Fibroblast of upper back skin (primary cell): ENCODE results near the gene GAS7.

ENCODE experiments used
- DNase-seq: peaks from one replicate; pipeline ENCODE4 v3.0.0-alpha.2; 2013

GAS7 gene

GRCh38 chr17:10200016-10200415 is 1.6 kb upstream of the GAS7 start:
- DNase-seq = no peak

GRCh38 chr17:10197721-10198508 is 491 bp downstream of the GAS7 start:
- no peak for DNase-seq

GRCh38 chr17:10197362-10197720 is 1.1 kb downstream of the GAS7 start:
- no peak for DNase-seq

DNA sequence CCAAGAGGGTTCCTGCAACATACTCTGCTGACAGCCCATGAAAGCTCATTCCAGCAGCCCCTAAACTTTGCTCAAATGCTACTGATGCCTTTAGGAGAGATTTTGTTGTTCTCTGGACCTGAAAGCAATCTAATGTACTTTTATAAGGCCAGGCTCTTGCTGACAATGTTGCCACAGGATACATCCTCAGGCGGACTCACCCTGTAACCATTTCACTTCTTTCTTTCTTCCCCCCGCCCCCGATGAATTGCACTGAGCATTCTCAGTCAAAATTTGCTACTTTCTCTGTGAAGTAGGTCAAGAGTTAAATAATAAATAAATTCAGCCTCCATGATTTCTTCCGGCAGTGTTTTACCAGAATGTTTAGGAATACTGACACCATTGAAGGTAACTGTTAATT is 1.5 kb downstream of the GAS7 start:
- DNase-seq = no peak

GRCh38 chr17:10196384-10196895 is 2.0 kb downstream of the GAS7 start:
- no peak for DNase-seq

GRCh38 chr17:10195090-10195805 is 3.2 kb downstream of the GAS7 start:
- DNase-seq = no peak

GRCh38 chr17:10193632-10194031 is 4.8 kb downstream of the GAS7 start:
- DNase-seq = no peak

DNA sequence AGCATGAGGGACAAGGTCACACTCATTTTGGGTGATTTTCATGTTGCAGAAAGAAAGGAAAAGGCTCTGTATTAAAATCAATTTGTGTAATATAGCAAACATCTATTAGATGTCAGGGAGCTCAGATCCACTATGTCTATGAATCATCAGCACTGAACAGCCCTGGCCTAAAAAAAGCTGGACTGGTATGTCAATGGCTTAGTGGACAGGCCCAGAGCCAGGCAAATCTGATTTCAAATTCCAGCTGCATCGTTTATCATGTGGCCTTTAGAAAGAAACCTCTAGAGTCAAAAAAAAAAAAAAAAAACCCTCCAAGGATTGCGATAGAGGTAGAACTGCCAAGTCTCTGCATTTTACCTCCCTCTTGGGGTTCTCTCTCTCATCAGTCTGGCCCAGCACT is 5.4 kb downstream of the GAS7 start:
- DNase-seq = peak; percentile 96

DNA sequence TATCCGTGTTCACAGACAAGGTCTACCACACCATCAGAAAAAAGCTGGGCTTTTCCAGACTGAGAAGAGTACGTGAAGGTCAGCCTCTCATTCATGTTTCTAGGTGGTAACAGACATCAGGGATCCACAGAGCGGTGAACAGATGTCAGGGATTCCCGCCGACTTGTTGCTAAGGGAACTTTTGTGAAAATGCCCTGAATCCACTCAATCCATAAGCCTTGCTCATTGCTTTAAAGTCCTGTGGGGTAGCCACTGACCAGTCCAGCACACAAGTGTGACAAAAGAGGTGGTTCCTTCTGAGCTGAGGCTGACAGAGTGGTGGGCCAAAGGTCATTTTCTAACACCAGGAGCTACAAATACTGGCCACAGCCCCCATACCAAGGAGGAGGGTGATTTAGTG is 5.9 kb downstream of the GAS7 start:
- peak; percentile 25 for DNase-seq

DNA sequence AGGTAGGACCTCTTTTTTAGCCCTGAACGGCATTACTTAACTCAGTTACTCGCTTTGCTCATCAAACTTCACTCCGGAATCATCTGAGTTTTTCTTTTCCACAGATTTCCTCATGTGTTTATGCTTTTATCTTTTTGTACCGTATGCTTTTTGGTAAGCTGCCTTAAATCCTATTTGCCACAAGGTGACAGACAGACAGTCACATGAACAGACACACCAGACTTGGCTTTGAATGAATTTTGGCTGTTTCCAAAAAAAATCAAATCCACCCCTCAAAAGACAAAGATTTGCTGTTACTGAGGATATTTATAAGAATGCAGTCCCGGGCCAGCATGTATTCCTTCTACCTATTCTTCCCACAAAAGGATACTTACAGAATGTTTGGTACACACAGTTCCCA is 10.9 kb downstream of the GAS7 start:
- no peak for DNase-seq

DNA sequence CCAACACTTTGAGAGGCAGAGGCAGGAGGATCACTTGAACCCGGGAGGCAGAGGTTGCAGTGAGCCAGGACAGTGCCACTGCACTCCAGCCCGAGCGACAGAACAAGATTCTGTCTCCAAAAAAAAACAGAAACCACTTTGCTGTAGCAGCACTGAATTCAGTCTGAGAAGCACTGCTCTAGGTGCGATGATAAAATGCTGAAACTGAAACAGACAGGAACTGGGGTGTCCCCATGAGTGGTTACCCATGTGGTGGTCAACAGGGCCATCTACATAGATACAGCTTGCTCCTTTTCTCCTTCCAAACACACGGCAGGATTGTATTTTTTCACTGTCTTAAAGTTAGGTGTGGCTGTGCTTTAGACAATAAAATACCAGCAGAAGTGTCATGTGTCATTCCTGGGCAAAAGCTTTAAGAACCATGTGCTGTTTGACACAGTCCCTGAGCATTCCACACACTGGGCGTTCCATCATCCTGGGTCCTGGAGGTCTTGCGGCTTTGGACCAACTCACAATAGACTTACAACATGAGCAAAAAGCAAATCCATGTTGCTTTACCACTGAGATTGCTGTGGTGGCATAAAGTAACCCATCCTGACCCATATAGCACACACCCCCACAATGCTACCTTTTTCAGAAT is 11.5 kb downstream of the GAS7 start:
- DNase-seq = no peak

DNA sequence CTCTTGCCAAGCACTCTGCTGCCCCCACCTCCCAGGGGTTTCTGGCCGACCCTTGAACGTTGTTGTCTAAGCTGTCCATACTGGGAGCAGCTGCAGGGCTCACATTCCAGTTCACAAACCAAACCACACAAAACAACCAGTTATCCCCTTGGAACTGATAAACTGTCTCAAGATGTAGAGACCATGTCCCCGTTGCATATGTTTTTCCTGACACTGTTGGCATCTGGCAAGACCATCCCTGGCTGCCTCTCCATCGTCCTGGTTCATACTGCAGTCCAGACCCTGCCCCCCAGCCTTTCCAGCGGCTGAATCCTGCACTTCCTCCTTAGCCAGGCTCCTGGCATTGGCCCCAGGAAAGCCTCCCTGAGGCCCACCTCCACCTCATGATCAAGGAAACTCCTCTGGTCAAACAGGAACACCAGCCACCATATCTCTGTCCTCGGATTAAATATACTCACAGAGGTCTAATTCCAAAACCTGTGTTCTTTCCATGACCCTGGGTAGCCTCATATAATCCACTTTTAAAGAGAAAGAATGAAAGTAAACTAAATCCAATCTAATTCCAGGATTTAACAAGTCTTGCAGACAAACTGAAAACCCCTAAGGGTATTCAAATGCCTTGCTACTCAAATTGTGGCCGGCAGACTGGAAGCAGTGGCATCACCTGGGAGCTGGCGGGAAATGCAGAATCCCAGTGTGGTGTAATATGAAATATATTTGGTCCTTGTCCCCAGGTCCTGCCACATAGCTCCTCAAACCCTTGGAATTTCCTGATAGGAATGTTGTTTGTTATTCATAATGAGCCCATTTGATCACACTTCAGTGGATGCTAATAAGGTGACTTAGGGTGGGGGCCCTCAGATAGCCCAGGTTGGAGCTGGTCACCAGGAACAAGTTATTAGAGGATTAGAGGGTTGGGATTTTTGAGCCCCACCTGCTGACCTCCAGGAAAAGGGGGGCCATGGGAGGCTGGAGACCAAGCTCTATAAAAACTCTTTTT is 14.2 kb downstream of the GAS7 start:
- no peak for DNase-seq

DNA sequence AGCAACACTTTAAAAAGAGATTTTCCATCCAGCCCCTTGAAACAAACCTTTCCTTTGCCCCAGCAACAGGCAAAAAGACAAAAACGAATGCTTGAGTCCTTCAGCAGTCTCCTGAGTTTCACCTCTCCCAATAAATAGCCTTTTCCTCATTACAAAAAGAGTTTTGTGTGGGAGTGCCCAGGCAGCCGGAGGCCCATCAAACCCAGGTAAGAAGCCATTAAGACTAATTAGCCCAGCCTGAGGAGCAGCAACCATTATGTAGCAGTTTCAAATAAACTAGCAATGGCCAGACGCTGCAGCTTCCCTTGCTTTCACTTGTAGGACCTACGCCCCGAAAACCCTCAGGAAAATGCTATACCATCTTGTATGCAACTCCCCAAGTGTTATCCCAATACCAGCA is 15.6 kb downstream of the GAS7 start:
- no peak for DNase-seq

- peak; percentile 85 for DNase-seq
These were observed 19.9 kb downstream of the GAS7 start for GRCh38 chr17:10178506-10178991.

DNA sequence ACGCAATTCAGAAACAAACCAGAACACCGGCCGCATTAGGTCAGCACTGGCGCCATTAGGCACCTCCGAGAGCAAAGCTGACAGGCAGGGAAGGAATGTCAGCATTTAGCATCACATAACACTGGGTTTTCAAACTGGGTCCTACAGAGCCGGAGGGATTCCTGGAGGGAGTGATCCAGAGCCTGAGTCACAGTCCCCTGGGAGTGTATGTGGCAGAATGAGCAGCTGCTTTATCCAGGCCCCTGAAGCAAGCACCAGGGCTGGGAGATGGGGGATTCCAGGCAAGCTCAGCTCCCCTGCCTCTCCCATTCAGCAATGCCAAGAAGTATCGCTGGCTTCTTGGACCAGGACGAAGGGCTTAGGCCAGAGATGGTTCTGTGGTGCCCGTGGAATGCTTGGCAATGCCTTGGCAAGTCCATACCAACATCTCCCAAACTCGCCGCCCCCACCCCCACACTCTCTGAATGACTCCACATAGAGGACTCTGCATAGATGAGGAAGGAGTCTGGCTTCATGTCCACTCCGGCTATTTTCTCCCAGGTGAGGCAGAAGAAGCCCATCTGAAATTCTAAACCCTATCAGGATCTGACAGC is 20.4 kb downstream of the GAS7 start:
- peak; percentile 97 for DNase-seq

GRCh38 chr17:10177131-10177912 is 21.1 kb downstream of the GAS7 start:
- DNase-seq = peak; percentile 78

GRCh38 chr17:10173913-10174312 is 24.5 kb downstream of the GAS7 start:
- DNase-seq = no peak

GRCh38 chr17:10172778-10173177 is 25.6 kb downstream of the GAS7 start:
- no peak for DNase-seq

DNA sequence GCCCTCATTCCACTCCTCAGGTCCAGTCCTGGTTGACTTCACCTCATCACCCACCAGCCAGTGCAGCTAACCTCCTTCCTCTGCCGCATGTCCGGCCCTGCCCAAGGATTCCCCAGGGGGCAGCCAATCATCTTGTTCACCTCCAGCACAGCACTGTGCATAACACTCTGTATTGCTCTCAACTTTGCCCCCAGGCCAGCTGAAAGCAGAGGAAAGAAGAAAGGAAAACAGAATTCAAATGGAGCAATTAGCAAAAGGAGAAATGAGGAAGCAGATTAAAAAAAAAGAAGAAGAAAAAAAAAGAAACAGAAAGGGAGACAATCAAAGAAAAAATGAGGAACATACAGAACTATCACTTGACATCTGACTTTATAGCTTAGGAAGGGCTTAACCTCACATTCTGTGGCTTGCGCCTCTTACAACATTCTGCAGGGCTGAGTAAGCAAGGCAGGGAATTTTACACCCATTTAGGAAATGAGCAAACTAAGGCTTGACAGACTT is 26.1 kb downstream of the GAS7 start:
- DNase-seq = peak; percentile 54

GRCh38 chr17:10171581-10171981 is 26.8 kb downstream of the GAS7 start:
- peak; percentile 54 for DNase-seq

DNA sequence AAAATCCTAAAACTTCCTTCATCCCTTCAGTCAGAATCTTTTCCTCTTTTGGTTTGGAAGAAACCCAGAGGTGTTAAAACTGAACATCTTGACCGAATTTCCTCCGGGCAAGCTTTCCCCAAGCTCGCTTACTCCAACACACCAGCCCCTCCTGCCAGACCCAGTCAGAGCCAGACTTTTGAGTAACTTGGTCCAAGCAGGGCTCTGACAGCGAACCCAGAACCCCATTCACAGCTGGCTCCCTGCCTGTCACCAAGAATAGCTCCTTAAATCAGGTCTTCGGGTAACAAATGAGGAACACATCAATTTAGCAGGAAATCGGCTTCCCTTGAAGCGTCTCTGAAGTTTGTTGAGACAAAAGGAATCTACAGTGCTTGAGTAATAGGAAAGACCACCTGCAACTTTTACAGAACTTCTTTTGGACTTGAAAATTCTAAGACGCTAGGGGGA is 27.3 kb downstream of the GAS7 start:
- peak; percentile 61 for DNase-seq
